Tibial nerve (tissue), 4 donors: ENCODE results near the gene MYO5A. TPM values are rescaled to one million over a fixed set of nuclear protein-coding genes. Genes with fewer than 3 reads are reported as not detected.

Source experiments
- DNase-seq, 2 donors: peaks; one replicate each; pipeline ENCODE4 v3.0.0-alpha.2; 2019; ENCODE audit warnings: low spot score in 2 of 2
- H3K27ac ChIP-seq, 4 donors: fragments of 200-600 bp; sonication (generic) in 3 of 4; one replicate each; pipeline ENCODE4 v1.5.1; 2017 to 2019; ENCODE audit warnings: mild to moderate bottlenecking in 1 of 4
- H3K27me3 ChIP-seq, 2 donors: fragments of 200-600 bp; sonication (generic) in 1 of 2; one replicate each; pipeline versions ENCODE4 v1.5.1 to v1.6.0; 2017 to 2019
- H3K36me3 ChIP-seq, 3 donors: fragments of 200-600 bp; sonication (generic); one replicate each; pipeline ENCODE4 v1.5.1; 2018 to 2019
- H3K4me1 ChIP-seq, 4 donors: fragments of 200-600 bp; sonication (generic) in 3 of 4; one replicate each; pipeline ENCODE4 v1.5.1; 2017 to 2019
- H3K4me3 ChIP-seq, 4 donors: fragments of 200-600 bp; sonication (generic) in 3 of 4; one replicate each; pipeline ENCODE4 v1.5.1; 2017 to 2019; ENCODE audit warnings: mild to moderate bottlenecking in 1 of 4, moderate library complexity in 1 of 4
- H3K9me3 ChIP-seq, 4 donors: fragments of 200-600 bp; sonication (generic) in 3 of 4; one replicate each; pipeline ENCODE4 v1.5.1; 2017 to 2019
- EP300 ChIP-seq, 2 donors: sonication (generic); formaldehyde crosslinking; IDR thresholded peaks; one replicate each; pipeline ENCODE4 v1.6.1; 2017; ENCODE audit warnings: antibody characterized with exemption in 2 of 2, mild to moderate bottlenecking in 1 of 2
- POLR2A ChIP-seq, 2 donors: fragments of 450-650 bp; IDR thresholded peaks; one replicate each; pipeline ENCODE4 v1.6.1; 2017; ENCODE audit warnings: antibody characterized with exemption in 2 of 2, mild to moderate bottlenecking in 2 of 2, moderate library complexity in 2 of 2
- WGBS, 2 donors: methylation state at CpG; one replicate each; pipeline ENCODE4 v1.1.5; 2018; 5-methylcytosine and 5-hydroxymethylcytosine counted together
- total RNA-seq, 4 donors: library from RNA; depleted of rRNA; stranded (reverse); fragments of >200 nt; gene quantifications; one replicate each; pipeline ENCODE4 v1.1.0, GENCODE V29; 2016
- TF ChIP-seq, protein P1 (sequence below), 5 experiments: fragments of 200-600 bp in 3 of 5; fragments of 450-650 bp in 2 of 5; sonication (generic) in 3 of 5; IDR thresholded peaks; one replicate each; pipeline ENCODE4 v1.5.1; 2016 to 2019; ENCODE audit warnings: antibody characterized with exemption in 5 of 5, mild to moderate bottlenecking in 3 of 5, moderate library complexity in 2 of 5

The MYO5A gene
- total RNA-seq, 4 donors from 2014 or later: 38.7 to 101 (median 46.9) TPM

GRCh38 chr15:52357949-52358348 is 170.7 kb downstream of the MYO5A start:
- WGBS, 2 donors: 92 to 94% methylated on average over 5 of the region's 5 CpGs
- H3K27me3 ChIP-seq: no peaks in the 10 kb centered on the region
- TF ChIP-seq POLR2A (IDR thresholded peaks at IDR 0.05) (no peak), EP300 (IDR thresholded peaks at IDR 0.05) (no peak)
- TF ChIP-seq, protein P1, sequence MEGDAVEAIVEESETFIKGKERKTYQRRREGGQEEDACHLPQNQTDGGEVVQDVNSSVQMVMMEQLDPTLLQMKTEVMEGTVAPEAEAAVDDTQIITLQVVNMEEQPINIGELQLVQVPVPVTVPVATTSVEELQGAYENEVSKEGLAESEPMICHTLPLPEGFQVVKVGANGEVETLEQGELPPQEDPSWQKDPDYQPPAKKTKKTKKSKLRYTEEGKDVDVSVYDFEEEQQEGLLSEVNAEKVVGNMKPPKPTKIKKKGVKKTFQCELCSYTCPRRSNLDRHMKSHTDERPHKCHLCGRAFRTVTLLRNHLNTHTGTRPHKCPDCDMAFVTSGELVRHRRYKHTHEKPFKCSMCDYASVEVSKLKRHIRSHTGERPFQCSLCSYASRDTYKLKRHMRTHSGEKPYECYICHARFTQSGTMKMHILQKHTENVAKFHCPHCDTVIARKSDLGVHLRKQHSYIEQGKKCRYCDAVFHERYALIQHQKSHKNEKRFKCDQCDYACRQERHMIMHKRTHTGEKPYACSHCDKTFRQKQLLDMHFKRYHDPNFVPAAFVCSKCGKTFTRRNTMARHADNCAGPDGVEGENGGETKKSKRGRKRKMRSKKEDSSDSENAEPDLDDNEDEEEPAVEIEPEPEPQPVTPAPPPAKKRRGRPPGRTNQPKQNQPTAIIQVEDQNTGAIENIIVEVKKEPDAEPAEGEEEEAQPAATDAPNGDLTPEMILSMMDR (IDR thresholded peaks at IDR 0.05): no peak
- no peak overlapping the region for H3K27ac ChIP-seq
- H3K4me3 ChIP-seq: no peak overlapping the region
- no peaks in the 10 kb centered on the region for H3K9me3 ChIP-seq
- H3K4me1 ChIP-seq: peaks cover 0 to 11% (median 0%) of the 10 kb centered on the region in 4 donors
- DNase-seq: no peak
- H3K36me3 ChIP-seq: peaks cover 0 to 47% (median 4%) of the 10 kb centered on the region in 3 donors

DNA sequence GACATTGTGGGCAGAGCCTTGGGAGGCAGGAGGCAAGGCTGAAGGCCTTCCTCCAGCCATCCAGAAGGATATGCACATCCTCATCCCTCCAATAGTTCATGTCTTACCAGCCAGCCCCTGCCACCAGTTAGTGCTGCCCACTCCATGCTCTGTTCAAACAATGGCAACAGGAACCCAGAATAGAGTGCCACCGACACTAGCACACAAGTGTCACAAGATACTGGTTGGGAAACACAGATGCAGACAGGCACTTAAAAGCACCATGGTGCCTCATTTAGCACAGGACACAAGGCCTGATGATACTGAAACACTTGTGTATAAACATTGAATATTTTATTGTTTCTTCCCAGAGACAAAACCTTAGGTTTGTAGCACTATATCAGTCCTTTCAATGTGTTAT is 176.6 kb downstream of the MYO5A start:
- H3K4me1 ChIP-seq: peaks cover 0 to 6% (median 0%) of the 10 kb centered on the region in 4 donors
- TF ChIP-seq, protein P1 (IDR thresholded peaks at IDR 0.05): no peak
- no peak for TF ChIP-seq EP300 (IDR thresholded peaks at IDR 0.05)
- TF ChIP-seq POLR2A (IDR thresholded peaks at IDR 0.05): no peak
- no peak overlapping the region for H3K4me3 ChIP-seq
- peaks cover 0 to 49% (median 4%) of the 10 kb centered on the region in 3 donors for H3K36me3 ChIP-seq
- no peak for DNase-seq
- 81 to 82% methylated on average over 1 of the region's 1 CpG for WGBS, 2 donors
- H3K9me3 ChIP-seq: no peaks in the 10 kb centered on the region
- peak overlapping the region in 1 of 4 donors; percentile 46 for H3K27ac ChIP-seq
- H3K27me3 ChIP-seq: no peaks in the 10 kb centered on the region

DNA sequence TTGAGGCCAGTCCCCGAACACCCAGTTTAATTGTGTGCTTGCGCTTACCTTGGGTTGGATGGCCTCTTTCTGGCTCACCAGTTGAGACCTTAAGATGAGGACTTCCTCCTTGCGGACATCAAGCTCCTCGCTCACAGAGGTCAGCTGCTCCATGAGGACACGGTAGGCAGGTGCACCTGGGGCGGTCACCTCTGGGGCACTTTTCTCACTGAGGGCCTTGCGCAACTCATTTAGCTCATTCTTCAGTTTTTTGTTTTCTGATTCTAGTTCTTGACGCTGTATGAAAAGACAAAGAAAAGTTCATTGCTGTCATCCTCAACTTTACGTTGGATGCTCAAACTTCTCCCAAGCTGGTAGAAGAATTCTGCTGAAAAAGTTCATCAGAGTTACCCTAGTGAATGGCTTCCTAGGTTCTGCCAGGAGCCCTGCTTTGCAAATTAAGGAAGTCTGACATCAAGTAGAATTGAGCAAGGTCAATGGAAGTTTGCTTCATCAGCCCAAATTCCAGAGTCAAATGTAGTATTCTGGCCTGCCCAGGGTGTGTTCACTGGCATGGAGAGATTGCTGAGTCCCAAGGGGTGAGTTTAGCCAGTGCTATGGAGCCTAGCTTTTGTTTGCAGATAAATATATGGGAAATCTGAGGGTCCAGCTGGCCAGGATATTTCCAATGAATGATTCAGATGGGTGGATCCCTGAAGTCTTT is 177.3 kb downstream of the MYO5A start:
- Histone ChIP-seq H3K36me3 (peaks cover 0 to 49% (median 4%) of the 10 kb centered on the region in 3 donors), H3K27me3 (no peaks in the 10 kb centered on the region), H3K27ac (peak overlapping the region in 1 of 4 donors; percentile 46), H3K9me3 (no peaks in the 10 kb centered on the region), H3K4me3 (no peak overlapping the region), H3K4me1 (peaks cover 0 to 6% (median 0%) of the 10 kb centered on the region in 4 donors)
- TF ChIP-seq EP300 (IDR thresholded peaks at IDR 0.05) (peak in 1 of 2 donors; percentile 61), POLR2A (IDR thresholded peaks at IDR 0.05) (no peak)
- DNase-seq: peak in 1 of 2 donors; percentile 64
- 84 to 92% methylated on average over 9 of the region's 9 CpGs for WGBS, 2 donors

GRCh38 chr15:52350423-52350822 is 178.3 kb downstream of the MYO5A start:
- no peak overlapping the region for H3K4me3 ChIP-seq
- no peak for DNase-seq
- 91 to 93% methylated on average over 2 of the region's 2 CpGs for WGBS, 2 donors
- H3K27ac ChIP-seq: no peak overlapping the region
- no peaks in the 10 kb centered on the region for H3K9me3 ChIP-seq
- H3K36me3 ChIP-seq: peaks cover 0 to 56% (median 4%) of the 10 kb centered on the region in 3 donors
- no peak for TF ChIP-seq EP300 (IDR thresholded peaks at IDR 0.05)
- no peak for TF ChIP-seq POLR2A (IDR thresholded peaks at IDR 0.05)
- TF ChIP-seq, protein P1 (IDR thresholded peaks at IDR 0.05): no peak
- no peaks in the 10 kb centered on the region for H3K27me3 ChIP-seq
- peaks cover 0 to 6% (median 0%) of the 10 kb centered on the region in 4 donors for H3K4me1 ChIP-seq

DNA sequence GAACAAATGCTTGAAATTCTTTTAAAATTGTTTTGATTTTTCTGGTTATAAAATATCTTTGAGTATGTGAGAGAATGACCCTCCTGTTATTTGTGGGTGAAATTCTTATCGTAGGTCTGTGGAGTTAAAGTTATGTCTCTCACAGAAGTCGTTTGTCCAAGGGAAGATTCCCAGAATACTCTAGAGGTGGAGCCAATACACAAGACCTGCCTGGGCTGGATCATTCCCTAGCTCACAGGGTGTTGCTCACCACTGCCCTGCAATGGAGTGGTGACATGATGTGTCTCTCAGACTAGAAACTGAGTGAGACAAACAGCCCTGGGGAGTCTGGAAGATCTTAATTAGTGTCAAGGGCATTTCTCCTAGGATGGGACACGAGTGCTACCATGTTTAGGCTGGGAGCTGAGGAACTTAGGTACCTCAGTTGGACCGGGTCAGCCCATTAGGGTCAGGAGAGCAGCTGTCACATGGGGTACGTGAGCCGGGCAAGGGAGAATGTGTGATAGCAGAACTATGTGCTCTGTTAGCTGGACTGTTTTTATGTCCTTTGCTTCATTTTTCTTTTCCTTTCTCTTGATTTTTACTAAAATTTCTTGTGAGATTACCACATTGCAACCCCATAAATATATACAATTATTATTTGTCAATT is 179.5 kb downstream of the MYO5A start:
- Histone ChIP-seq H3K27me3 (no peaks in the 10 kb centered on the region), H3K4me1 (peaks cover 0 to 6% (median 0%) of the 10 kb centered on the region in 4 donors), H3K9me3 (no peaks in the 10 kb centered on the region), H3K4me3 (no peak overlapping the region), H3K27ac (no peak overlapping the region), H3K36me3 (peaks cover 0 to 62% (median 4%) of the 10 kb centered on the region in 3 donors)
- TF ChIP-seq, protein P1 (IDR thresholded peaks at IDR 0.05): no peak
- TF ChIP-seq POLR2A (IDR thresholded peaks at IDR 0.05): no peak
- no peak for TF ChIP-seq EP300 (IDR thresholded peaks at IDR 0.05)
- DNase-seq: no peak
- WGBS, 2 donors: 56 to 65% methylated on average over 6 of the region's 6 CpGs
